HepG2 (cell line): ENCODE results near the gene NDUFV1. TPM values are rescaled to one million over a fixed set of nuclear protein-coding genes. Genes with fewer than 3 reads are reported as not detected.
A peak's percentile ranks its signal among the peaks of the same experiment; 100 is the strongest.

Experiments
- AFF4 ChIP-seq: sonication (generic); formaldehyde crosslinking; IDR thresholded peaks from 2 replicates; pipeline ENCODE4 v1.4.0; 2020; ENCODE audit warnings: missing genetic modification reagents
- CBX2 ChIP-seq, 2 experiments: fragments of 200-600 bp in 1 of 2; sonication (generic); formaldehyde crosslinking in 1 of 2; IDR thresholded peaks; 2 replicates each; pipeline versions ENCODE4 v1.7.0 to v1.8.1; 2018 to 2022; ENCODE audit warnings: low read depth in 2 of 2, low read length in 1 of 2, mild to moderate bottlenecking in 1 of 2, missing genetic modification reagents in 1 of 2
- GABPB1 ChIP-seq: IDR thresholded peaks from 2 replicates; pipeline ENCODE4 v1.6.1; 2016; ENCODE audit warnings: mild to moderate bottlenecking, missing genetic modification reagents, moderate library complexity, missing compliant biosample characterization
- HIVEP1 ChIP-seq: sonication (generic); formaldehyde crosslinking; IDR thresholded peaks from 2 replicates; pipeline ENCODE4 v1.4.0; 2020; ENCODE audit warnings: mild to moderate bottlenecking, missing genetic modification reagents
- HOXA5 ChIP-seq: sonication (generic); formaldehyde crosslinking; IDR thresholded peaks from 2 replicates; pipeline ENCODE4 v1.4.0; 2020; ENCODE audit warnings: missing genetic modification reagents
- HOXD1 ChIP-seq: sonication (generic); formaldehyde crosslinking; IDR thresholded peaks from 2 replicates; pipeline ENCODE4 v1.5.0; 2020; ENCODE audit warnings: missing genetic modification reagents
- NFYB ChIP-seq: sonication (generic); formaldehyde crosslinking; IDR thresholded peaks from 2 replicates; pipeline ENCODE4 v1.4.0; 2020; ENCODE audit warnings: missing genetic modification reagents
- NFYC ChIP-seq: IDR thresholded peaks from 2 replicates; pipeline ENCODE4 v1.6.1; 2016; ENCODE audit warnings: missing genetic modification reagents, missing compliant biosample characterization
- NR2F6 ChIP-seq, 2 experiments: IDR thresholded peaks; 2 replicates each; pipeline ENCODE4 v1.6.1; 2016; ENCODE audit warnings: antibody characterized with exemption in 1 of 2, mild to moderate bottlenecking in 1 of 2
- RBM22 ChIP-seq: fragments of 200-400 bp; formaldehyde crosslinking; optimal IDR thresholded peaks from 2 replicates; pipeline ENCODE3; 2017; ENCODE audit warnings: mild to moderate bottlenecking, low read length, moderate library complexity
- SSRP1 ChIP-seq: IDR thresholded peaks from 2 replicates; pipeline ENCODE4 v1.6.1; 2016; ENCODE audit warnings: control low read depth
- TRIM24 ChIP-seq: sonication (generic); formaldehyde crosslinking; IDR thresholded peaks from 2 replicates; pipeline ENCODE4 v1.8.0; 2022; ENCODE audit warnings: mild to moderate bottlenecking, missing genetic modification reagents
- YY1 ChIP-seq: IDR thresholded peaks from 2 replicates; pipeline ENCODE4 v1.6.1; 2011; ENCODE audit warnings: low read length, low read depth, moderate library complexity, mild to moderate bottlenecking; ENCODE audit not compliant: insufficient read depth, insufficient replicate concordance
- ZBTB7A ChIP-seq: sonication (generic); formaldehyde crosslinking; IDR thresholded peaks from 2 replicates; pipeline ENCODE4 v1.8.0; 2022; ENCODE audit warnings: mild to moderate bottlenecking, missing genetic modification reagents
- ZFP90 ChIP-seq: sonication (generic); formaldehyde crosslinking; IDR thresholded peaks from 2 replicates; pipeline ENCODE4 v1.8.0; 2022; ENCODE audit warnings: missing genetic modification reagents, mild to moderate bottlenecking, inconsistent platforms, borderline replicate concordance
- ZFYVE20 ChIP-seq: sonication (generic); formaldehyde crosslinking; IDR thresholded peaks from 2 replicates; pipeline ENCODE4 v1.8.0; 2023; ENCODE audit warnings: low read depth, mild to moderate bottlenecking, moderate library complexity, missing genetic modification reagents, borderline replicate concordance
- ZNF235 ChIP-seq: sonication (generic); formaldehyde crosslinking; IDR thresholded peaks from 2 replicates; pipeline ENCODE4 v1.8.1; 2023; ENCODE audit warnings: mild to moderate bottlenecking, missing genetic modification reagents, borderline replicate concordance
- ZNF83 ChIP-seq: sonication (generic); formaldehyde crosslinking; IDR thresholded peaks from 2 replicates; pipeline ENCODE4 v1.4.0; 2020; ENCODE audit warnings: missing genetic modification reagents, mild to moderate bottlenecking, borderline replicate concordance
- polyA plus RNA-seq, 8 experiments: library from polyadenylated mRNA; depleted of rRNA in 3 of 8; stranded (reverse) in 7 of 8; unstranded in 1 of 8; fragments of >200 nt; fragmentation: Illumina TruSeq in 4 of 8; extraction: Trizol in 4 of 8; gene quantifications; 2 replicates each; pipeline versions ENCODE4 v1.2.1 to v1.2.3, GENCODE V29; 2011 to 2016; ENCODE audit warnings: low read depth in 4 of 8, missing spikeins in 1 of 8, mixed read lengths in 1 of 8; ENCODE audit not compliant: insufficient read depth in 1 of 8
- total RNA-seq, 5 experiments: library from RNA; depleted of rRNA; stranded (reverse); fragments of >200 nt; fragmentation: Illumina TruSeq; extraction: Trizol; gene quantifications; 2 replicates each; pipeline ENCODE4 v1.2.3, GENCODE V29; 2016; ENCODE audit warnings: low read depth in 1 of 5
- TF ChIP-seq, protein P1 (sequence below): IDR thresholded peaks from 2 replicates; pipeline ENCODE4 v1.6.1; 2016; ENCODE audit warnings: low read depth, control low read depth
- TF ChIP-seq, protein P2 (sequence below): sonication (generic); formaldehyde crosslinking; IDR thresholded peaks from 2 replicates; pipeline ENCODE4 v1.5.1; 2020; ENCODE audit warnings: mild to moderate bottlenecking, missing genetic modification reagents, moderate library complexity
- TF ChIP-seq, protein P3 (sequence below): sonication (generic); formaldehyde crosslinking; IDR thresholded peaks from 2 replicates; pipeline ENCODE4 v1.8.0; 2022; ENCODE audit warnings: low read depth, missing genetic modification reagents

NDUFV1 gene
- total and polyA plus RNA-seq, 2 of the 13 experiments (the other 11 are each of a cell fraction or from before 2014, with no cell fraction given): 88.9 to 137 TPM

DNA sequence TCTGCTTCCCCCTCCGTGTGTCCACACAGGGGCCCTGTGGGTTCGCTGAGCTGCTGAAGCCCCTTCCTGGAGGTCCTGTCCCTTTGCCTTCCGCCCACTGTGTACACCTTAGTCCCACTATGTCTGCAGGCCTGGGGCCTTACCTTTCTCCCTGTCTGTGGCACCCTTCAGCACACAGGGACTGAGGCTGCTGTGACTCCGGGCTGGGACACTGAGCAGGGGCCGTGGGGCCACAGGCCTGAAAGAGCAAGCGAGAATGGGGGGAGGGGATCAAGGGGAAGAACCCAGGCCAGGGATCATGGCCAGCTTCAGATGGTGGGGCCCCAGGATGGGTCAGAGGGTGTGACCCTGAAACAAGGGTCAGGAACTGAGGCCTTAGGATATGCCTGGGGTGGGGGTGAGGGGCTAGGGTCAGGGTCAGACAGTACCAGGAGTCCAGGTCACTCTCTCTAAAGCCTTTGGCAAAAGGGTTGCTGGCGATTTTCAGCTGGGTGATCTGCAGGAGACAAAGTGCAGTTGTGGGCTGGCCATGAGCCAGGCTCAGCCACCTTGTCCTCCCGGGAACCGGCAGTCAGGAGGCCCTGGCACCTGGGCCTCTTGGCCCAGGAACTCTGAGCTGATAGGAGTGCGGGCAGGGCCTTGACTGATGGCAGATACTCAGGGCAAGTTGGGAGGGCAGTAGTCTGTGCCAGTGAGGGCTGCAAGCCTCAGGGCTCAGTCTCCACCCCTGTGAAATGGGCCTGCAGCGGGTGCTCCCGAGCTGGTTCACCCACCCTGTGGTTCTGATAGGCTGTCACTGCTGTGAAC, 25.6 kb downstream of the NDUFV1 start (continued):
- no peak for TF ChIP-seq GABPB1 (CRISPR knock-in tag)
- TF ChIP-seq HOXA5 (CRISPR knock-in tag): no peak
- TF ChIP-seq NR2F6 (IDR thresholded peaks at IDR 0.05): peak; percentile 99
- TF ChIP-seq NR2F6 (CRISPR knock-in tag; IDR thresholded peaks at IDR 0.05): peak; percentile 95
- no peak for TF ChIP-seq CBX2 (IDR thresholded peaks at IDR 0.05; ENCODE audit: low read depth, low read length)
- TF ChIP-seq CBX2 (CRISPR knock-in tag; IDR thresholded peaks at IDR 0.05; ENCODE audit: low read depth): no peak
- TF ChIP-seq SSRP1 (CRISPR knock-in tag): no peak
- TF ChIP-seq, protein P1, sequence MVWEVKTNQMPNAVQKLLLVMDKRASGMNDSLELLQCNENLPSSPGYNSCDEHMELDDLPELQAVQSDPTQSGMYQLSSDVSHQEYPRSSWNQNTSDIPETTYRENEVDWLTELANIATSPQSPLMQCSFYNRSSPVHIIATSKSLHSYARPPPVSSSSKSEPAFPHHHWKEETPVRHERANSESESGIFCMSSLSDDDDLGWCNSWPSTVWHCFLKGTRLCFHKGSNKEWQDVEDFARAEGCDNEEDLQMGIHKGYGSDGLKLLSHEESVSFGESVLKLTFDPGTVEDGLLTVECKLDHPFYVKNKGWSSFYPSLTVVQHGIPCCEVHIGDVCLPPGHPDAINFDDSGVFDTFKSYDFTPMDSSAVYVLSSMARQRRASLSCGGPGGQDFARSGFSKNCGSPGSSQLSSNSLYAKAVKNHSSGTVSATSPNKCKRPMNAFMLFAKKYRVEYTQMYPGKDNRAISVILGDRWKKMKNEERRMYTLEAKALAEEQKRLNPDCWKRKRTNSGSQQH: 0 out of 2 replicates have a peak, but pooled peaks have one; percentile 25
- TF ChIP-seq TRIM24 (CRISPR knock-in tag): no peak
- 0 out of 2 replicates have a peak, but pooled peaks have one; percentile 30 for TF ChIP-seq ZNF83 (CRISPR knock-in tag)
- peak; percentile 91; the same call in 1 of the 2 replicates for TF ChIP-seq ZBTB7A (CRISPR knock-in tag)
- no peak for TF ChIP-seq HIVEP1 (CRISPR knock-in tag)
- no peak for TF ChIP-seq ZNF235 (CRISPR knock-in tag)
- TF ChIP-seq ZFYVE20 (CRISPR knock-in tag): no peak
- TF ChIP-seq HOXD1: no peak
- TF ChIP-seq NFYC: no peak
- 0 out of 2 replicates have a peak, but pooled peaks have one; percentile 13 for TF ChIP-seq NFYB
- TF ChIP-seq YY1: peak; percentile 9
- TF ChIP-seq AFF4 (CRISPR knock-in tag): no peak
- TF ChIP-seq ZFP90: no peak
- TF ChIP-seq RBM22: no peak
- TF ChIP-seq, protein P2, sequence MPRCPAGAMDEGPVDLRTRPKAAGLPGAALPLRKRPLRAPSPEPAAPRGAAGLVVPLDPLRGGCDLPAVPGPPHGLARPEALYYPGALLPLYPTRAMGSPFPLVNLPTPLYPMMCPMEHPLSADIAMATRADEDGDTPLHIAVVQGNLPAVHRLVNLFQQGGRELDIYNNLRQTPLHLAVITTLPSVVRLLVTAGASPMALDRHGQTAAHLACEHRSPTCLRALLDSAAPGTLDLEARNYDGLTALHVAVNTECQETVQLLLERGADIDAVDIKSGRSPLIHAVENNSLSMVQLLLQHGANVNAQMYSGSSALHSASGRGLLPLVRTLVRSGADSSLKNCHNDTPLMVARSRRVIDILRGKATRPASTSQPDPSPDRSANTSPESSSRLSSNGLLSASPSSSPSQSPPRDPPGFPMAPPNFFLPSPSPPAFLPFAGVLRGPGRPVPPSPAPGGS (CRISPR knock-in tag): no peak; the same call in none of the 2 replicates
- TF ChIP-seq, protein P3, sequence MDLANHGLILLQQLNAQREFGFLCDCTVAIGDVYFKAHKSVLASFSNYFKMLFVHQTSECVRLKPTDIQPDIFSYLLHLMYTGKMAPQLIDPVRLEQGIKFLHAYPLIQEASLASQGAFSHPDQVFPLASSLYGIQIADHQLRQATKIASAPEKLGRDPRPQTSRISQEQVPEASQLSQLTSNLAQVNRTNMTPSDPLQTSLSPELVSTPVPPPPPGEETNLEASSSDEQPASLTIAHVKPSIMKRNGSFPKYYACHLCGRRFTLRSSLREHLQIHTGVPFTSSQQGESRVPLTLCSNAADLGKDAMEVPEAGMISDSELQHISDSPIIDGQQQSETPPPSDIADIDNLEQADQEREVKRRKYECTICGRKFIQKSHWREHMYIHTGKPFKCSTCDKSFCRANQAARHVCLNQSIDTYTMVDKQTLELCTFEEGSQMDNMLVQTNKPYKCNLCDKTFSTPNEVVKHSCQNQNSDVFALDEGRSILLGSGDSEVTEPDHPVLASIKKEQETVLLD: no peak
